Activated CD8-positive, alpha-beta memory T cell treated with anti-CD3 and anti-CD28 coated beads, Interleukin-2, amount 10 ng/mL, durations not matched to agents 7 days and 5 days (primary cell): Measurements from ENCODE around the gene NAXD. TPM values are rescaled to one million over a fixed set of nuclear protein-coding genes. Genes with fewer than 3 reads are reported as not detected.

Source experiments
- ATAC-seq: fragments of 150-1000 bp; cut with Tn5 transposase; one replicate; pipeline ENCODE4 v1.10.0; 2021; ENCODE audit warnings: moderate library complexity
- CTCF ChIA-PET: fragments of 350-600 bp; sonication (Branson Sonifier 250); formaldehyde crosslinking; loops from one replicate; lab custom pipeline; 2021; ENCODE audit warnings: antibody characterized with exemption; lab: Charles Lee
- DNase-seq: peaks from one replicate; pipeline ENCODE4 v3.0.0-alpha.2; 2020
- H3K27ac Mint-ChIP-seq: one replicate; pipeline ENCODE4 v1.8.0; 2021; ENCODE audit warnings: mild to moderate bottlenecking, mixed read lengths
- H3K27me3 Mint-ChIP-seq: one replicate; pipeline ENCODE4 v1.8.0; 2021; ENCODE audit warnings: mixed read lengths
- H3K36me3 Mint-ChIP-seq: one replicate; pipeline ENCODE4 v1.8.0; 2021; ENCODE audit warnings: mild to moderate bottlenecking, mixed read lengths
- H3K4me1 Mint-ChIP-seq: one replicate; pipeline ENCODE4 v1.8.0; 2021; ENCODE audit warnings: mixed read lengths
- H3K4me3 Mint-ChIP-seq: one replicate; pipeline ENCODE4 v1.8.0; 2021; ENCODE audit warnings: mild to moderate bottlenecking, moderate library complexity, mixed read lengths
- H3K9me3 Mint-ChIP-seq: one replicate; pipeline ENCODE4 v1.8.0; 2022; ENCODE audit warnings: low read depth, mixed read lengths
- total RNA-seq, 2 experiments: library from RNA; stranded (reverse); gene quantifications; one replicate each; pipeline ENCODE4 v1.2.3, GENCODE V29; 2021

Gene NAXD
- total RNA-seq, 2 experiments from 2014 or later: 26.3 to 29.5 TPM

DNA sequence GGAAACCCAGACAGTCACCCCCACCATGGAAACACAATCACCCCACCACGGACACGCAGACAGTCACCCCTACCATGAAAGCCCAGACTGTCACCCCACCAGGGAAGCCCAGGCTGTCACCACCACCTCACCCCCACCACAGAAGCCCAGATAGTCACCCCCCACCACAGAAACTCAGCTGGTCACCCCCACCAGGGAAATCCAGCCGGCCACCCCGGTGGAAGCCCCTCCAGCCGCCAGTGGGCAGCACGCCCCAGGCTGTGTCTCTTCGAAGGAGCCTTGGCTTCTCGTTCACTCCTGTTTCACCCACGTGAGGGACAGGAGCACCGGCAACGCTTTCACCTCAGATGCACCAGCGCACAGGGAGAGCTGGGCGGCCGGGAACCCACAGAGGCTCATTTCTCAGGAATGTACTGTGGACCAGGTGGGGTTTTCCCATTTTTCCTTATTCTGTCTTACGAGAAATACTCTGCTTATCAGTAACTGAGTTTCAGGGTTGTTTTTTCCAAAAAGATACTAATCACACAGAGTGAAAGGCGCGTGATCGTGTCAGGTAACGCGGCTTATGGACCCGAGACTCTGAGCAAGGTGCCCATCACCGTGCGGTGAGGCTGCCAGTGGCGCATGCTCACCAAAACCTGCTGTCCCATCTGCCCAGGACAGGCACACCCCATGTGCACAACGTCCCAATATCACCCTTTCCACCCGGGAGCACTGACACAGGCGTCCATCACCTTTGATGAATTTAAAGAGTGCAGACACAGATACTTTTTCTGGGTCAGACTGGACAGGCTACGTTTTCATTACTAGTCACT, 62.6 kb downstream of the NAXD start:
- H3K27ac Mint-ChIP-seq: no peak overlapping the region
- H3K4me3 Mint-ChIP-seq: no peak overlapping the region
- peaks cover 18% of the 10 kb centered on the region for H3K4me1 Mint-ChIP-seq
- no peaks in the 10 kb centered on the region for H3K27me3 Mint-ChIP-seq
- peaks cover 64% of the 10 kb centered on the region for H3K36me3 Mint-ChIP-seq
- DNase-seq (no peak), ATAC-seq (no peak)
- H3K9me3 Mint-ChIP-seq: no peaks in the 10 kb centered on the region
- CTCF ChIA-PET: no interaction called here

DNA sequence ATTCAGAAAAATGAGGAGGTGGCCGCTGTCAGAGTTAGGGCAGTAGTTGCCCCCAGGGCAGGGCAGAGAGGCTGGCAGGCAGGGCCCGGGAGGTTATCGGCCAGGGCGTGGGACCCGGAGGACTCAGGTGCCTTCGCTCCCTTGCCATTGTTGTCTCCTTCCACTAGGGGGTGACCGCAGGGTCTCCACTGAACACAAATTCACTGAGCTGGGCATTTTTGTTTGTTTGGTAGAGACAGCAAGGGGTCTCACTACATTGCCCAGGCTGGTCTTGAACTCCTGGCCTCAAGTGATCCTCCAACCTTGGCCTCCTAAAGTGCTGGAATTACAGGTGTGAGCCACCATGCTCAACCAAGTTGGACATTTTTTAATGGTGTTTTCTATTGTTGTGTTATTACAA, 65.5 kb downstream of the NAXD start:
- Mint-ChIP-seq H3K36me3 (peaks cover 49% of the 10 kb centered on the region), H3K27me3 (no peaks in the 10 kb centered on the region), H3K27ac (no peak overlapping the region), H3K4me1 (peaks cover 17% of the 10 kb centered on the region), H3K9me3 (no peaks in the 10 kb centered on the region), H3K4me3 (no peak overlapping the region)
- no peak for DNase-seq
- CTCF ChIA-PET: interaction anchor here (1.1 to 2.0 kb wide), 3 partner anchors 21 to 140 kb away, joined by 3 to 4 read pairs (median 4); no protein-coding TSS in a partner anchor
- ATAC-seq: no peak

DNA sequence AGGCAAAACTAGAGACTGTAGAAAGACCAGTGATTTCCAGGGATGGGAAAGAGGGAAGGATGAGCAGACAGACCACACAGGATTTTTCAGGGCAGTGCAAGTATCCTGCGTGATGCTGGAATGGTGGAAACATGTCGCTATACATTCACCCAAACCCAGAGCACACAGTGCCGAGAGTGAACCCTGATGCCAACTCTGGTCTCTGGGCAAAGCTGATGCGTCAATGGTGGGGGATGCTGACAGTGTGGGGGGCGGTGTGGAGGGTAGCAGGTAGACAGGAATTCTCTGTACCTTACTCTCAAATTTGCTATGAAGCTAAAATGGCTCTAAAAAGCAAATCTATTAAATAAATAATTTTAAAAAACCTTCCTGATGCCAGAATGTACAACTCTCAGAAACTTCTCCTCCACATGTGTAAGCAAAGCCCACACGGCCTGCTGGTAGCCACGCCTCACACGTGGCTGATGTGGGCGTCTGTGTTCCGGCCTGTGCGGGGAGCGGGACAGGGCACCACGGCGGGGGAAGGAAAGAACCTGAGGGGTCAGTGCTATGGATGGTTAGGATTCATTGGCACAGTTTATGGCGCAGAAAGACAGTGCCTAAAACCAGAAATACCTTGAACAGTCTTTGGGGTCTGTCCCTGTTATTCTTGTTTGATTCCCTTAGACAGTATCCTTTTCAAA, 66.7 kb downstream of the NAXD start:
- Mint-ChIP-seq H3K27me3 (no peaks in the 10 kb centered on the region), H3K9me3 (no peaks in the 10 kb centered on the region), H3K36me3 (peaks cover 40% of the 10 kb centered on the region), H3K4me3 (no peak overlapping the region), H3K4me1 (peaks cover 6% of the 10 kb centered on the region), H3K27ac (no peak overlapping the region)
- CTCF ChIA-PET: interaction anchor here (1.1 to 2.0 kb wide), 4 partner anchors 10 to 138 kb away, joined by 3 to 6 read pairs (median 4); no protein-coding TSS in a partner anchor
- DNase-seq (no peak), ATAC-seq (no peak)

DNA sequence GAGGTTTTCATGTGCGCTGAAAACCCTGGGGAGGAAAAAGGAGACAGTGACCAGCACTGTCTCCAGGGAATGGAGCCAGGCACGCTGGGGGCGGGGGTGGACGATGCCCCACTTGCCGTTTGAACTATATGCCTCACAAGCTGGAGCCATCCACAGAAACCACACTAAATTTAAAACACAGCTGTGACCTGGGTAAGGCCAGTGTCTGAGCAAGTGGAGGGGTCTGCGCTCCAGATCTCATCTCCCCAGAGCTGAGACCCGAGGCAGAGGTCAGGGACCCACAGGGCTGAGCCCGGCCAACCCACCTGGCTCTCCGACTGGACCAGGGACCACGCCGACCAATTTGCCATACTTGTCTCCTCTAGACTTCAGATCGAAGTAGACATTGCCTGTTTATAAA, 67.4 kb downstream of the NAXD start:
- H3K9me3 Mint-ChIP-seq: no peaks in the 10 kb centered on the region
- DNase-seq (no peak), ATAC-seq (no peak)
- peaks cover 4% of the 10 kb centered on the region for H3K4me1 Mint-ChIP-seq
- H3K27me3 Mint-ChIP-seq: no peaks in the 10 kb centered on the region
- H3K4me3 Mint-ChIP-seq: no peak overlapping the region
- no peak overlapping the region for H3K27ac Mint-ChIP-seq
- CTCF ChIA-PET: interaction anchor here (1.1 to 1.7 kb wide), 6 partner anchors 9 to 140 kb away, joined by 4 to 10 read pairs (median 5); no protein-coding TSS in a partner anchor
- peaks cover 37% of the 10 kb centered on the region for H3K36me3 Mint-ChIP-seq

GRCh38 chr13:110683203-110683883, 68.0 kb downstream of the NAXD start:
- CTCF ChIA-PET: interaction anchor here (0.9 to 1.7 kb wide), 10 partner anchors 9 to 229 kb away, joined by 3 to 10 read pairs (median 4); partner anchors contain the start of gene CARS2
- Mint-ChIP-seq H3K36me3 (peaks cover 31% of the 10 kb centered on the region), H3K4me1 (peaks cover 1% of the 10 kb centered on the region), H3K27ac (no peak overlapping the region), H3K4me3 (no peak overlapping the region), H3K27me3 (no peaks in the 10 kb centered on the region), H3K9me3 (no peaks in the 10 kb centered on the region)
- ATAC-seq (peak; percentile 47), DNase-seq (no peak)

- Mint-ChIP-seq H3K36me3 (peaks cover 27% of the 10 kb centered on the region), H3K27ac (no peak overlapping the region), H3K4me1 (no peaks in the 10 kb centered on the region), H3K27me3 (no peaks in the 10 kb centered on the region), H3K9me3 (no peaks in the 10 kb centered on the region), H3K4me3 (no peak overlapping the region)
- ATAC-seq (no peak), DNase-seq (no peak)
- CTCF ChIA-PET: interaction anchor here (0.9 to 1.7 kb wide), 8 partner anchors 9 to 228 kb away, joined by 3 to 10 read pairs (median 4); partner anchors contain the start of gene CARS2
Measured at GRCh38 chr13:110683921-110684320, 68.6 kb downstream of the NAXD start.

- Mint-ChIP-seq H3K27ac (no peak overlapping the region), H3K27me3 (no peaks in the 10 kb centered on the region), H3K4me3 (no peak overlapping the region), H3K9me3 (no peaks in the 10 kb centered on the region), H3K36me3 (peaks cover 21% of the 10 kb centered on the region), H3K4me1 (no peaks in the 10 kb centered on the region)
- DNase-seq: no peak
- CTCF ChIA-PET: interaction anchor here (0.5 to 1.7 kb wide), 6 partner anchors 8 to 228 kb away, joined by 3 to 10 read pairs (median 3); no protein-coding TSS in a partner anchor
- ATAC-seq: no peak
Measured at GRCh38 chr13:110684388-110685056, 69.2 kb downstream of the NAXD start.

- Mint-ChIP-seq H3K27me3 (no peaks in the 10 kb centered on the region), H3K36me3 (peaks cover 20% of the 10 kb centered on the region), H3K9me3 (no peaks in the 10 kb centered on the region), H3K4me3 (no peak overlapping the region), H3K27ac (no peak overlapping the region), H3K4me1 (no peaks in the 10 kb centered on the region)
- CTCF ChIA-PET: interaction anchor here (0.5 kb wide), 1 partner anchor 71 kb away, joined by 3 read pairs; no protein-coding TSS in a partner anchor
- peak; percentile 22 for DNase-seq
- no peak for ATAC-seq
Measured at GRCh38 chr13:110685305-110686020, 70.1 kb downstream of the NAXD start.

DNA sequence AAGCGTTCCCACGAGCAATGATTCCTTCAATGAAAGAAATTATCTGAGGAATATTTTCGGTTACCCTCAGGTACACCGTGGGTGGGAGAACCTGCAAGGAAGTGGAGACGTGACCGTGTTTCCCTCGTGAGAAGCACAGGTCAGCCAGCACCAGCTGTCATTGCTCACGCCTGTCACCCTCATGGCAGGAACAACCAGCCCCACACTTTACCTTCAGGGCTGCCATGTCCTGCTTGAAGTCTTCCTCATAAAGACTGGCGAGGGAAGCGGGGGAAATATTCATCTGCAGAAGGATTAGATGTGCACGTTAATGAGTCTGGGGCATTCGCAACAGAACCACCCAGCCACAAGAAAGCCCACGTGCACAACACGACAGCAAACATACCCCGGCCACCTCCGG, 72.4 kb downstream of the NAXD start:
- H3K27me3 Mint-ChIP-seq: no peaks in the 10 kb centered on the region
- CTCF ChIA-PET: no interaction called here
- peaks cover 13% of the 10 kb centered on the region for H3K36me3 Mint-ChIP-seq
- no peaks in the 10 kb centered on the region for H3K4me1 Mint-ChIP-seq
- H3K4me3 Mint-ChIP-seq: no peak overlapping the region
- H3K27ac Mint-ChIP-seq: no peak overlapping the region
- ATAC-seq (no peak), DNase-seq (peak; percentile 29)
- H3K9me3 Mint-ChIP-seq: no peaks in the 10 kb centered on the region

DNA sequence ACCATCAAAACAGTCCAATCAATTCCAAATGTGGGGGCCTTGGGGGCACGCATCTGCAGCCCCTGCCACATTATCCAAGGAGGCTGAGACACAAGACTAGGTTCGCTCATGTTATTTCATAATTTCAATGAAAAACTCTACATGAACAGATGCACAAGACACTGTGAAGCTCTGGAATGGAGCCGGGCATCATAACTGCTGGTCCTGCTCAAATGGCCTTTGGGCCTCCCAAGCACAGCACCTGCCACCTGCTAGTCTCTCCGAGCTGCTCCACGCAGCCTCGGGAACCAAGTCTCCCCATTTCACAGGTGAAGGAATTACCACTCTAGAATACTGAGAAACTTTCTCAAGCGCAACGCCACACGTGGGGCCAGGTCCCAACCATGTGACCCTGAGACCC, 73.7 kb downstream of the NAXD start:
- Mint-ChIP-seq H3K27ac (no peak overlapping the region), H3K36me3 (peaks cover 13% of the 10 kb centered on the region), H3K4me1 (no peaks in the 10 kb centered on the region), H3K9me3 (no peaks in the 10 kb centered on the region), H3K27me3 (no peaks in the 10 kb centered on the region), H3K4me3 (no peak overlapping the region)
- ATAC-seq (no peak), DNase-seq (peak; percentile 32)
- CTCF ChIA-PET: no interaction called here
